Activated T-cell treated with anti-CD3 and anti-CD28 coated beads, Interleukin-2, amount 50 U/mL, for 72 hours (primary cell): Measurements from ENCODE around the gene CLCN2. TPM values are rescaled to one million over a fixed set of nuclear protein-coding genes. Genes with fewer than 3 reads are reported as not detected.

Experiments used
- ATAC-seq, 2 donors: fragments of 150-1000 bp; cut with Tn5 transposase; replicated peaks in 1 of 2; 2 replicates each; pipeline ENCODE4 v1.10.0; 2021; ENCODE audit warnings: moderate library complexity in 2 of 2, mild to moderate bottlenecking in 1 of 2
- DNase-seq, 2 donors: peaks; one replicate each; pipeline ENCODE4 v3.0.0; 2021 to 2022; ENCODE audit warnings: mixed read lengths in 1 of 2
- H3K27ac Mint-ChIP-seq: one replicate; pipeline ENCODE4 v1.8.0; 2022; ENCODE audit warnings: mild to moderate bottlenecking, moderate library complexity, mixed read lengths
- H3K27me3 Mint-ChIP-seq: one replicate; pipeline ENCODE4 v1.8.0; 2022; ENCODE audit warnings: low read depth, mixed read lengths
- H3K36me3 Mint-ChIP-seq, 2 donors: one replicate each; pipeline ENCODE4 v1.8.0; 2022; ENCODE audit warnings: mixed read lengths in 2 of 2, mild to moderate bottlenecking in 1 of 2; ENCODE audit not compliant: insufficient read depth in 2 of 2
- H3K4me1 Mint-ChIP-seq: one replicate; pipeline ENCODE4 v1.8.0; 2022; ENCODE audit warnings: low read depth, mixed read lengths
- H3K4me3 Mint-ChIP-seq, 2 donors: one replicate each; pipeline ENCODE4 v1.8.0; 2022; ENCODE audit warnings: mild to moderate bottlenecking in 2 of 2, mixed read lengths in 2 of 2, moderate library complexity in 2 of 2
- H3K9me3 Mint-ChIP-seq, 2 donors: one replicate each; pipeline ENCODE4 v1.8.0; 2022; ENCODE audit warnings: mixed read lengths in 2 of 2
- total RNA-seq, 2 donors: library from RNA; stranded (reverse); gene quantifications; one replicate each; pipeline ENCODE4 v1.2.3, GENCODE V29; 2022

Gene CLCN2
- total RNA-seq, 2 donors from 2014 or later = 3.1 to 3.9 TPM

- peak overlapping the region; percentile 14 for H3K27ac Mint-ChIP-seq
- no peaks in the 10 kb centered on the region for H3K9me3 Mint-ChIP-seq
- H3K4me1 Mint-ChIP-seq = peaks cover 39% of the 10 kb centered on the region
- H3K4me3 Mint-ChIP-seq = peak overlapping the region; percentile 77 to 91
- ATAC-seq (peak; percentile 25 to 27), DNase-seq (peak; percentile 50 to 65)
- peaks cover 9 to 15% of the 10 kb centered on the region in 2 donors for H3K36me3 Mint-ChIP-seq
- H3K27me3 Mint-ChIP-seq = no peaks in the 10 kb centered on the region
Measured at GRCh38 chr3:184361932-184362667, 695 bp upstream of the CLCN2 start.

DNA sequence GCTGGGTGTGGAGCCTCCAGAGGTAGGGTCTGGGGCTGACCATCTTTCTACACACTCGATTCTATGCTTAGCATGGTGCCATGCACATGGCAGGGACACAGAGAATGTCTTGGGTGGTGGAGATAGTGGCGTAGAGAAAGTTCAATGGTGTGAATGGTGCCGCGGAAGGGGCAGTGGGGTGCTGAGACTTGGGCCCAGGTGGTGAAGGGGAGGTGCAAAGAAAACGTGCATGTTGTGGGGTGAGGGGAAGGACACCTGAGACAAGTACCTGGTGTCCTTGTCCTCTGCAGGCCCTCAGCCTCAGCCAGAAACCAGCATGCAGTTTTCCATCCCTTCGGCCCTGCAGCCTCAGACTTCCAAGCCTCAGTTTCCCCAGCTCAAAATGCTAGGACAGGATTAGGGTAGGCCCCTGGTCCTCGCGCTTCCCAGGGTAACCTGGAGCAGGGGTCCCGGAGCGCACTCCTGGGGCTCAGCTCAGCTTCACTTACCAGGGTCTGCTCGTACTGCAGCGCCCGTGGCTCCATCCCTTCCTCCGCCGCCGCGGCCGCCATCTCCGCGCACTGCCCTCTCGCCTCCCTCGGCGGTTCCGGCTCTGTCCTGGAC is 375 bp downstream of the CLCN2 start:
- ATAC-seq = no peak
- Mint-ChIP-seq H3K9me3 (no peaks in the 10 kb centered on the region), H3K27me3 (no peaks in the 10 kb centered on the region), H3K4me1 (peaks cover 28% of the 10 kb centered on the region), H3K4me3 (peak overlapping the region; percentile 74 to 90), H3K27ac (no peak overlapping the region), H3K36me3 (peaks cover 9% of the 10 kb centered on the region in 2 donors)
- DNase-seq = no peak

DNA sequence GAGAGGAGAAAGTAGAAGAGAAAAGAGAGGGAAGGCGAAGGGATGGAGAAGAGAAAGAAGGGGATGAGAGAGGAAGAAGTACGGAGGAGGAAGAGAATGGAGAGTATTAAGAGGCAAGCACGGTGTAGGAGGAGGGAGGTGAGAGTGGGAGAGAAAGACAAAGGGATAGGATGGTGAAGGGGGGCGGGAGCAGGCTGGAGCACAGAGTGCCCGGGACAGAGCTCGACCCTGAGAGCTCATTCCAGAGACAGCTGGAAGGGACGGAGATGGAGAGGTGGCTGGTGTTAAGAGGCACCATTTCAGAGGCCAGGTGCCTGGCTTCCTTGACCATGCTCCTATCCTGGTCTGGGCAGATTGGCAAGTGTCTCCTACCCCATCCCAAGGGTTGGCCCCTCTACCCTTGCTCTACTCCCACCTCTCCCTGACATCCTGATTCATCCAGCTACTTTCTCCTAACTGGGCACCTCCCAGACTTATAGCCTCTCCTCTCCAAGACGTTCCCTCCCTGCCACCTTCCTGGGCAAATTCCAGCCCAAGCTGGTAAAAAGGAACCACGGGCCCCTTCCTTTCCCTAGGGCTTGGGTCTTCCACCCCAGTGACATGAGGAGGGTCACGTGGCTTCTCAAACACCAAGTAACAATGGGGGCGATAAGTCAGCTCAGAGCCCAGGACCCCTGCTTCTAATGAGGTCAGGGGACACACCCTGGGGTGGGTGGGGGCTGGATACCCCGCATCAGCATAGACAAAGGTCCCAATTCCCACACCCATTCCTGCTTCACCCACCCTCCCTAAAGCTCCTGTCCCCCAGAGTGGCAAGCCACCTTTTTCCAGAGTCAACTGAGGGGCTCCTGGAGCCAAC is 1.1 kb downstream of the CLCN2 start:
- Mint-ChIP-seq H3K36me3 (peaks cover 7% of the 10 kb centered on the region in 2 donors), H3K4me3 (peak overlapping the region; percentile 74 to 90), H3K9me3 (no peaks in the 10 kb centered on the region), H3K4me1 (peaks cover 26% of the 10 kb centered on the region), H3K27me3 (no peaks in the 10 kb centered on the region), H3K27ac (no peak overlapping the region)
- ATAC-seq (no peak), DNase-seq (no peak)

GRCh38 chr3:184359610-184360009 is 1.8 kb downstream of the CLCN2 start:
- no peak for DNase-seq
- peaks cover 19% of the 10 kb centered on the region for H3K4me1 Mint-ChIP-seq
- no peaks in the 10 kb centered on the region for H3K27me3 Mint-ChIP-seq
- H3K27ac Mint-ChIP-seq = no peak overlapping the region
- no peak for ATAC-seq
- H3K4me3 Mint-ChIP-seq = peak overlapping the region in 1 of 2 donors; percentile 56
- peaks cover 2% of the 10 kb centered on the region in 2 donors for H3K36me3 Mint-ChIP-seq
- no peaks in the 10 kb centered on the region for H3K9me3 Mint-ChIP-seq

DNA sequence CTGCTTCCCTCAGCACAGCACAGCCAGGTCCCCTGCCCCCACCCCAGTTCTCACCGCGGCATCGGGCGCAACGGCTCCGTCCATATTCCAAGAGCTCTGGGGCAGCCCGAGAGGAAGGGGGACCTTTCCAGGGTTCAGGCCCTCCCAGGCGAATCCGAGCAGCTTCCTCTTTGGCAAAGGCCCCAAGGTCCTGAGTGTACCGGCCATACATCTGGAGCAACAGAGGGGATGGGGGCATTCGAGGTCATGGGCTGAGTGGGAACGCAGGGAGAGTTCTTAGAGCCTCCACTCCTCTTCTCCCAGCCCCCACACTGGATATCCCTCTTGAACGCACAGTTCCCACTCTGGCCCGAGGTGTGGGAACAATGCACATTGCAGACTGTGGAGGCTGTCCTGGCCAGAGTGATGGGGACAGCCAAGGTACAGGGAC is 2.5 kb downstream of the CLCN2 start:
- Mint-ChIP-seq H3K4me3 (peak overlapping the region in 1 of 2 donors; percentile 20), H3K4me1 (peaks cover 14% of the 10 kb centered on the region), H3K9me3 (no peaks in the 10 kb centered on the region), H3K36me3 (peaks cover 2% of the 10 kb centered on the region in 2 donors), H3K27me3 (no peaks in the 10 kb centered on the region), H3K27ac (no peak overlapping the region)
- no peak for DNase-seq
- no peak for ATAC-seq

- peaks cover 0 to 2% of the 10 kb centered on the region in 2 donors for H3K36me3 Mint-ChIP-seq
- H3K27me3 Mint-ChIP-seq = no peaks in the 10 kb centered on the region
- no peaks in the 10 kb centered on the region for H3K9me3 Mint-ChIP-seq
- DNase-seq = no peak
- H3K27ac Mint-ChIP-seq = no peak overlapping the region
- peaks cover 14% of the 10 kb centered on the region for H3K4me1 Mint-ChIP-seq
- no peak overlapping the region for H3K4me3 Mint-ChIP-seq
- no peak for ATAC-seq
Measured at GRCh38 chr3:184358124-184358767, 3.2 kb downstream of the CLCN2 start.

- H3K27me3 Mint-ChIP-seq = no peaks in the 10 kb centered on the region
- H3K4me1 Mint-ChIP-seq = peaks cover 14% of the 10 kb centered on the region
- no peak for ATAC-seq
- DNase-seq = no peak
- H3K27ac Mint-ChIP-seq = no peak overlapping the region
- peaks cover 0 to 2% of the 10 kb centered on the region in 2 donors for H3K36me3 Mint-ChIP-seq
- no peak overlapping the region for H3K4me3 Mint-ChIP-seq
- H3K9me3 Mint-ChIP-seq = no peaks in the 10 kb centered on the region
Measured at GRCh38 chr3:184357248-184358123, 3.9 kb downstream of the CLCN2 start.

DNA sequence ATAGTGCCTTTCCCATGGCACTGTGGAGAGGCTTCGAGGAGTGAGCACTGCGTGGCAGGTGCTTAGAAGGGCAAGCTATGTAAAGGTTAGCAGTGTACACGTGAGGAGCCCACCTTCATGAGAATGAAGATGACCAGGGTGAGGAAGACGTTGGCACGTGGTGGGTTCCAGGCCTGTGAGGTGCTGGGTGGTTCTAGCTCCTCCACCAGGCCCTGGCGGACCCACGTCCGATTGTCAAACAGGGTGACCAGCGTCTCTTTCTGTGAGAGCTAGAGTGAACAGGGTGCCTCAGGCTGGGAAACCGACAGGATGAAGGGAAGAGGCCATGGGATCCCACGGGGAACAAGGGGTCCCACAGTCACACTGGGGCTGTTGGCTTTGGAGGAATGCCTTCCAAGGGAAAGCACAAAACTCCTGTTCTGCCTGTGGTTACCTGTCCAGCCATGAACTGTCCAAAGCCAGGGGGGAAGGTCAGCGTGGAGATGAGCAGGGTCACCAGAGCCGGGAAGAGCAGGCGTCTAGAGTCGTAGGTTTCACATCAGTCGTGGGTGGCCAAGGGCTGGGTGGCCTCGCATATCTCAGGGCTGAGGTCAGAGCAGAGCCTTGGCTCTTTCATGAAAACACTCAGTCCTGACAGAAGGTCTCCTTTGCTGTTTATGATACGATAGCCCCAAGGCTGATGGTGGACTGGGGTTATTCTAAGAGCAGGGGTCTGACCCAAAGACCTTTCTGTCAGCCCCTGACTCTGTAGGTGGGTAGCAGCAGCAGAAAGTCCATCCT is 6.0 kb downstream of the CLCN2 start:
- Mint-ChIP-seq H3K36me3 (no peaks in the 10 kb centered on the region), H3K4me1 (peaks cover 8% of the 10 kb centered on the region), H3K9me3 (no peaks in the 10 kb centered on the region), H3K27ac (no peak overlapping the region), H3K4me3 (no peak overlapping the region), H3K27me3 (no peaks in the 10 kb centered on the region)
- ATAC-seq (no peak), DNase-seq (no peak)

DNA sequence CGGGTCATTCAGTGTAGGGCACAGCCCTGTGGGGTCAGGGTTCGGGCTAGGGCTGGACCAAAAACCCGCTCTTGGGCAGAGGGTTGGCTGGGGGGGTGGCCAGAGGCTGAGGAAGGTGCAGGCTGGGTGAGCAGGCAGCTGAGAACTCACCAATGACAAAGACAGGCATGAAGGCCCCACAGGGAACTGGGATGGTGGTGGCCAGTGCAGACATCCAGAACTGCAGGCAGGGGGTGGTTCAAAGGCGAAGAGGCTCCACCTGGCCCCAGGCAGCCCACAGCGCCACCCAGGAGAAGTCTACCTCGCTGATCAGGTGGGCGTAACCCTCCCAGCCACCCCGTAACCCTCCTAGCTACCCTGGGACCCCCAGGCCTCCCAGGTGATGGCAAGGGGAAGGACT is 6.7 kb downstream of the CLCN2 start:
- Mint-ChIP-seq H3K4me3 (no peak overlapping the region), H3K4me1 (peaks cover under 1% of the 10 kb centered on the region), H3K36me3 (no peaks in the 10 kb centered on the region), H3K27me3 (no peaks in the 10 kb centered on the region), H3K9me3 (no peaks in the 10 kb centered on the region), H3K27ac (no peak overlapping the region)
- ATAC-seq (peak in 1 of 2 donors; percentile 4), DNase-seq (no peak)

- ATAC-seq (peak; percentile 71 to 84), DNase-seq (peak; percentile 68 to 69)
- H3K9me3 Mint-ChIP-seq = no peaks in the 10 kb centered on the region
- H3K27ac Mint-ChIP-seq = no peak overlapping the region
- H3K4me1 Mint-ChIP-seq = no peaks in the 10 kb centered on the region
- no peak overlapping the region for H3K4me3 Mint-ChIP-seq
- no peaks in the 10 kb centered on the region for H3K36me3 Mint-ChIP-seq
- no peaks in the 10 kb centered on the region for H3K27me3 Mint-ChIP-seq
Measured at GRCh38 chr3:184354121-184354728, 7.2 kb downstream of the CLCN2 start.

DNA sequence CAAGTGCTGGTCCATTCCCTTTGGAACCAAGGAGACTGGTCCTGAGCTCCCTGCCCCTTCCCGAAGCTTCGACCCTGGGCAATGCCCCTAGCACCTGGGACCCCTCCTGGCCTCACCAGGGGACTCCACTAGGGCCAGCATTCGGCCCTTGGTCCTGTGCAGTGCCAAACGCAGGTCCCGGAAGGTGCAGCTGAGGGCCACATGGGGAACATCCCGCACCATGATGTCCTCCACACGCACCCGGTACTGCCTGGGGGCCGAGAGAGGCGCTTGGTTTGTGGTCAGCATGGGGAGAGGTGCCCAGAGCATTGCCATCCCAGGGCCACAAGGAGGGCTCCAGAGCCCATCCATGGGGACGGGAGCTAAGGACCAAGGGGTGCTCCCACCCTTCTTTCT is 7.9 kb downstream of the CLCN2 start:
- H3K27me3 Mint-ChIP-seq = no peaks in the 10 kb centered on the region
- DNase-seq (no peak), ATAC-seq (no peak)
- no peak overlapping the region for H3K27ac Mint-ChIP-seq
- no peaks in the 10 kb centered on the region for H3K4me1 Mint-ChIP-seq
- H3K36me3 Mint-ChIP-seq = no peaks in the 10 kb centered on the region
- H3K9me3 Mint-ChIP-seq = no peaks in the 10 kb centered on the region
- no peak overlapping the region for H3K4me3 Mint-ChIP-seq
